Trophoblast cell (in vitro differentiated cells and primary cell): ENCODE results near the gene CDKN2B.
A peak's percentile ranks its signal among the peaks of the same experiment; 100 is the strongest.

Experiments used
- DNase-seq, 2 donors: peaks; one replicate each; pipeline ENCODE4 v3.0.0-alpha.2; 2016
- H2AFZ ChIP-seq: 2 replicates; pipeline ENCODE4 v1.6.1; 2013; ENCODE audit warnings: low read length, moderate library complexity, mild to moderate bottlenecking; ENCODE audit not compliant: insufficient read depth, poor library complexity
- H2AK5ac ChIP-seq: 2 replicates; pipeline ENCODE4 v1.6.1; 2013; ENCODE audit warnings: mild to moderate bottlenecking, low read length
- H2BK120ac ChIP-seq: 2 replicates; pipeline ENCODE4 v1.6.1; 2013; ENCODE audit warnings: low read length, mild to moderate bottlenecking, moderate library complexity; ENCODE audit not compliant: insufficient read depth, poor library complexity
- H2BK12ac ChIP-seq: 2 replicates; pipeline ENCODE4 v1.6.1; 2013; ENCODE audit warnings: mild to moderate bottlenecking, low read length, moderate library complexity
- H2BK5ac ChIP-seq: 2 replicates; pipeline ENCODE4 v1.6.1; 2013; ENCODE audit warnings: low read length, low read depth, moderate library complexity, mild to moderate bottlenecking; ENCODE audit not compliant: poor library complexity
- H3K14ac ChIP-seq: 2 replicates; pipeline ENCODE4 v1.6.1; 2013; ENCODE audit warnings: mild to moderate bottlenecking, low read length
- H3K18ac ChIP-seq: 2 replicates; pipeline ENCODE4 v1.6.1; 2013; ENCODE audit warnings: mild to moderate bottlenecking, low read length
- H3K23ac ChIP-seq: 2 replicates; pipeline ENCODE4 v1.6.1; 2013; ENCODE audit warnings: low read length
- H3K27ac ChIP-seq: 2 replicates; pipeline ENCODE4 v1.5.1; 2013; ENCODE audit warnings: low read depth, mild to moderate bottlenecking, inconsistent platforms, low read length, moderate library complexity
- H3K27me3 ChIP-seq: 2 replicates; pipeline ENCODE4 v1.6.1; 2013; ENCODE audit warnings: inconsistent platforms, mild to moderate bottlenecking, low read length, moderate library complexity; ENCODE audit not compliant: insufficient read depth
- H3K36me3 ChIP-seq, 2 experiments: 1 replicate in 1 of 2; 2 replicates in 1 of 2; pipeline ENCODE4 v1.6.1; 2013; ENCODE audit warnings: low read length in 2 of 2, mild to moderate bottlenecking in 2 of 2, moderate library complexity in 1 of 2; ENCODE audit not compliant: insufficient read depth in 2 of 2, control insufficient read depth in 1 of 2
- H3K4ac ChIP-seq: 2 replicates; pipeline ENCODE4 v1.6.1; 2013; ENCODE audit warnings: low read depth, mild to moderate bottlenecking, low read length, moderate library complexity
- H3K4me1 ChIP-seq, 2 experiments: 1 replicate in 1 of 2; 2 replicates in 1 of 2; pipeline ENCODE4 v1.6.1; 2013; ENCODE audit warnings: low read length in 2 of 2, mild to moderate bottlenecking in 2 of 2, moderate library complexity in 1 of 2; ENCODE audit not compliant: insufficient read depth in 2 of 2, control insufficient read depth in 1 of 2
- H3K4me2 ChIP-seq: 2 replicates; pipeline ENCODE4 v1.6.1; 2013; ENCODE audit warnings: inconsistent platforms, mild to moderate bottlenecking, low read length, moderate library complexity
- H3K4me3 ChIP-seq: 2 replicates; pipeline ENCODE4 v1.5.1; 2013; ENCODE audit warnings: mild to moderate bottlenecking, low read depth, low read length, inconsistent platforms
- H3K79me1 ChIP-seq: one replicate; pipeline ENCODE4 v1.6.1; 2013; ENCODE audit warnings: low read length
- H3K79me2 ChIP-seq: 2 replicates; pipeline ENCODE4 v1.6.1; 2013; ENCODE audit warnings: low read length, mild to moderate bottlenecking; ENCODE audit not compliant: control insufficient read depth, insufficient read depth, poor library complexity
- H3K9ac ChIP-seq: 2 replicates; pipeline ENCODE4 v1.6.1; 2013; ENCODE audit warnings: mild to moderate bottlenecking, low read length
- H3K9me3 ChIP-seq: 2 replicates; pipeline ENCODE4 v1.6.1; 2013; ENCODE audit warnings: low read depth, mild to moderate bottlenecking, control low read depth, inconsistent platforms, low read length; ENCODE audit not compliant: insufficient read depth
- H4K12ac ChIP-seq: 2 replicates; pipeline ENCODE4 v1.6.1; 2013; ENCODE audit warnings: low read depth, mild to moderate bottlenecking, low read length, moderate library complexity
- H4K8ac ChIP-seq: 2 replicates; pipeline ENCODE4 v1.6.1; 2013; ENCODE audit warnings: low read depth, mild to moderate bottlenecking, low read length, moderate library complexity
- H4K91ac ChIP-seq: one replicate; pipeline ENCODE4 v1.6.1; 2013; ENCODE audit warnings: low read depth, mild to moderate bottlenecking, low read length, moderate library complexity
- WGBS: extraction: QIAGEN DNeasy Blood & Tissue Kit; methylation state at CpG from one replicate; pipeline ENCODE4 v1.1.7; 2013; ENCODE audit warnings: missing lambda C conversion rate; ENCODE audit not compliant: insufficient read length, insufficient coverage; ENCODE audit errors: extremely low coverage; 5-methylcytosine and 5-hydroxymethylcytosine counted together

CDKN2B gene

GRCh38 chr9:21974722-21975409 lies 34.2 kb downstream of the CDKN2B start:
- Histone ChIP-seq H3K27ac (no peak overlapping the region), H3K4me2 (peak overlapping the region; percentile 90), H4K91ac (no peak overlapping the region), H3K4ac (no peak overlapping the region), H3K9me3 (peaks cover 5% of the 10 kb centered on the region), H3K4me3 (peak overlapping the region; percentile 57), H2AFZ (peak overlapping the region; percentile 30), H3K23ac (no peak overlapping the region), H3K14ac (no peak overlapping the region), H3K18ac (no peak overlapping the region), H4K12ac (no peak overlapping the region), H4K8ac (no peak overlapping the region), H2BK5ac (no peak overlapping the region), H3K27me3 (peaks cover 59% of the 10 kb centered on the region), H2BK120ac (no peak overlapping the region), H3K9ac (peak overlapping the region; percentile 60), H3K79me1 (peaks cover 2% of the 10 kb centered on the region), H2BK12ac (no peak overlapping the region), H3K36me3 (no peaks in the 10 kb centered on the region), H3K4me1 (peaks cover 9 to 12% of the 10 kb centered on the region in 2 experiments), H3K79me2 (no peaks in the 10 kb centered on the region), H2AK5ac (no peak overlapping the region)
- WGBS = no CpG with 5 or more reads among the region's 51 CpGs
- peak in 1 of 2 donors; percentile 25 for DNase-seq

- Histone ChIP-seq H4K91ac (no peak overlapping the region), H2AFZ (no peak overlapping the region), H4K8ac (no peak overlapping the region), H3K4ac (no peak overlapping the region), H3K4me3 (peak overlapping the region; percentile 57), H3K9ac (no peak overlapping the region), H2AK5ac (no peak overlapping the region), H3K9me3 (peaks cover 5% of the 10 kb centered on the region), H2BK120ac (no peak overlapping the region), H4K12ac (no peak overlapping the region), H3K14ac (no peak overlapping the region), H2BK12ac (no peak overlapping the region), H3K27ac (no peak overlapping the region), H3K27me3 (peaks cover 62% of the 10 kb centered on the region), H3K79me2 (no peaks in the 10 kb centered on the region), H3K79me1 (peaks cover 2% of the 10 kb centered on the region), H3K23ac (no peak overlapping the region), H3K4me1 (peaks cover 9 to 12% of the 10 kb centered on the region in 2 experiments), H3K18ac (no peak overlapping the region), H3K4me2 (peak overlapping the region; percentile 90), H2BK5ac (no peak overlapping the region), H3K36me3 (no peaks in the 10 kb centered on the region)
- no CpG with 5 or more reads among the region's 21 CpGs for WGBS
- no peak for DNase-seq
These were observed 34.8 kb downstream of the CDKN2B start for GRCh38 chr9:21974343-21974721.

GRCh38 chr9:21972361-21972760 lies 36.7 kb downstream of the CDKN2B start:
- Histone ChIP-seq H3K9me3 (peaks cover 9% of the 10 kb centered on the region), H2AFZ (no peak overlapping the region), H3K79me1 (peaks cover 2% of the 10 kb centered on the region), H3K23ac (no peak overlapping the region), H4K91ac (no peak overlapping the region), H3K14ac (no peak overlapping the region), H2BK5ac (no peak overlapping the region), H4K12ac (no peak overlapping the region), H3K79me2 (no peaks in the 10 kb centered on the region), H4K8ac (no peak overlapping the region), H3K27me3 (peaks cover 76% of the 10 kb centered on the region), H3K4me3 (no peak overlapping the region), H2BK120ac (no peak overlapping the region), H3K18ac (no peak overlapping the region), H3K4me2 (no peak overlapping the region), H3K27ac (no peak overlapping the region), H2AK5ac (no peak overlapping the region), H3K36me3 (no peaks in the 10 kb centered on the region), H3K4me1 (peaks cover 10 to 19% of the 10 kb centered on the region in 2 experiments), H3K4ac (no peak overlapping the region), H3K9ac (no peak overlapping the region), H2BK12ac (no peak overlapping the region)
- no peak for DNase-seq

- Histone ChIP-seq H2BK120ac (no peak overlapping the region), H3K79me2 (no peaks in the 10 kb centered on the region), H3K27me3 (peaks cover 76% of the 10 kb centered on the region), H3K79me1 (peaks cover 2% of the 10 kb centered on the region), H2AFZ (no peak overlapping the region), H3K23ac (no peak overlapping the region), H3K36me3 (no peaks in the 10 kb centered on the region), H3K9me3 (peaks cover 15% of the 10 kb centered on the region), H3K4ac (no peak overlapping the region), H2BK12ac (no peak overlapping the region), H3K27ac (no peak overlapping the region), H3K4me3 (peak overlapping the region; percentile 20), H3K14ac (no peak overlapping the region), H2AK5ac (no peak overlapping the region), H2BK5ac (no peak overlapping the region), H3K4me1 (peaks cover 13 to 22% of the 10 kb centered on the region in 2 experiments), H3K9ac (no peak overlapping the region), H4K12ac (no peak overlapping the region), H3K4me2 (peak overlapping the region; percentile 38), H4K8ac (no peak overlapping the region), H3K18ac (no peak overlapping the region), H4K91ac (no peak overlapping the region)
- no CpG with 5 or more reads among the region's 45 CpGs for WGBS
- no peak for DNase-seq
These were observed 38.1 kb downstream of the CDKN2B start for GRCh38 chr9:21970800-21971640.
